ENCODE data around the gene FANCC.

DNA sequence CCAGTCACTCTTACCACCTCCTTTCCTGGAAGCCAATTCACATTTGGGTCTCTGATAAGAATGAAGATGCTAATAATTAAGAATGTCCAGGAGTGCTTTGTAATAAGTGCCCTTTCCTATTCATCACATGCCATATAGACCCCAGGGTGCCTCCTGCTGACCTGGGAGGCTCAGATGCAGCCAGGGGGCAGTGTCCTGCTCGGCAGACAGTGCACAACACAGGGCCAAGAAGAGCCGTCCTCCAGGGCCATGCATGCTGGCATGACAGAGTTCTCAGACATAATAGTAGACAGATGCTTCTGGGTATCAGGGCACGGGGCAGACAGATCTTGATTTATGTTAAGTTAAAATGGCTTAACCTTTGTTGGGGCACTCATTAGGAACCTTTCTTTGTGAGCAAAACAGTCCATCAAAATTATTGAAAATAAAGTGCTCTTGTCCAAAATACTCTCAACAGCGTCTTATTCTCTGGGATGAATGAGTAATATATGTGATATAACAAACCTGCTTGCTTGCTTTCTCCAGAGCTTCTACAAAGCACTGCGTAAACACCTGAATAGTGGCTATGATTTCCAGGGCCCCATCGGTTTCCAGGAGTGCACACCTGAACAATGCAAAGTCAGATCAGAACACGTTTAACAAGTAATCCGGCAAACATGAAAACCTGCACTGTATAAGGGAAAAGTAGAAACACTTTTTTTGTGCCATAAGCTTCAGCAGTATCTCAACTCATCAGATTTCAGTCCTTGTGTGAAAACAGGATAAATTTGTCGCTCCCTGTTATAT is 192.7 kb downstream of the FANCC start:
- TF ChIP-seq RFX5 (IDR thresholded peaks at IDR 0.05; ENCODE audit: low read depth, low read length) (no peak), ZNF605 (CRISPR knock-in tag; IDR thresholded peaks at IDR 0.05) (no peak), NFIC (IDR thresholded peaks at IDR 0.05; ENCODE audit: low read length) (no peak), EZH2 (conservative IDR thresholded peaks at IDR 0.05; ENCODE audit: low read depth, low read length) (no peak), ZNF121 (CRISPR knock-in tag; IDR thresholded peaks at IDR 0.05) (no peak), SIN3A (IDR thresholded peaks at IDR 0.05; ENCODE audit: borderline replicate concordance, low read depth, low read length) (no peak), MYC (CRISPR knock-in tag; IDR thresholded peaks at IDR 0.05; ENCODE audit: borderline replicate concordance) (no peak)
- TF ChIP-seq, protein P1, sequence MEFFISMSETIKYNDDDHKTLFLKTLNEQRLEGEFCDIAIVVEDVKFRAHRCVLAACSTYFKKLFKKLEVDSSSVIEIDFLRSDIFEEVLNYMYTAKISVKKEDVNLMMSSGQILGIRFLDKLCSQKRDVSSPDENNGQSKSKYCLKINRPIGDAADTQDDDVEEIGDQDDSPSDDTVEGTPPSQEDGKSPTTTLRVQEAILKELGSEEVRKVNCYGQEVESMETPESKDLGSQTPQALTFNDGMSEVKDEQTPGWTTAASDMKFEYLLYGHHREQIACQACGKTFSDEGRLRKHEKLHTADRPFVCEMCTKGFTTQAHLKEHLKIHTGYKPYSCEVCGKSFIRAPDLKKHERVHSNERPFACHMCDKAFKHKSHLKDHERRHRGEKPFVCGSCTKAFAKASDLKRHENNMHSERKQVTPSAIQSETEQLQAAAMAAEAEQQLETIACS (CRISPR knock-in tag; IDR thresholded peaks at IDR 0.05): no peak
- TF ChIP-seq, protein P2, sequence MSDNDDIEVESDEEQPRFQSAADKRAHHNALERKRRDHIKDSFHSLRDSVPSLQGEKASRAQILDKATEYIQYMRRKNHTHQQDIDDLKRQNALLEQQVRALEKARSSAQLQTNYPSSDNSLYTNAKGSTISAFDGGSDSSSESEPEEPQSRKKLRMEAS (IDR thresholded peaks at IDR 0.05): no peak
- TF ChIP-seq, protein P3, sequence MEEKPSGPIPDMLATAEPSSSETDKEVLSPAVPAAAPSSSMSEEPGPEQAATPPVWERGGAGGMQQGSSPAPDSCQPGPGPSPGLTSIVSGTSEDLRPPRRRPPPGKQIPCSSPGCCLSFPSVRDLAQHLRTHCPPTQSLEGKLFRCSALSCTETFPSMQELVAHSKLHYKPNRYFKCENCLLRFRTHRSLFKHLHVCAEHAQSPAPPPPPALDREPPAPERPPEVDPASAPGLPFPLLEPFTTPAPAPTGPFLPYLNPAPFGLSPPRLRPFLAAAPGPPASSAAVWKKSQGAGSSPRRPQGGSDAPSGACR (CRISPR knock-in tag; IDR thresholded peaks at IDR 0.05): no peak
